AG04450 (cell line): ENCODE measurements around the gene MTCL3.
A peak's percentile ranks its signal among the peaks of the same experiment; 100 is the strongest.

Experiments used
- CTCF ChIA-PET: fragments of 300-600, 350-600 bp; formaldehyde crosslinking; extraction: SDS; loops from one replicate; lab custom pipeline; 2022; ENCODE audit warnings: antibody characterized with exemption, inconsistent platforms; lab: Charles Lee
- POLR2A ChIA-PET: fragments of 350-600 bp; formaldehyde crosslinking; extraction: SDS; loops from one replicate; lab custom pipeline; 2021; ENCODE audit warnings: antibody characterized with exemption, inconsistent platforms; lab: Yijun Ruan, JAX
- DNase-seq: peaks from one replicate; pipeline ENCODE4 v3.0.0-alpha.2; 2011; ENCODE audit warnings: low read depth, low spot score
- H3K27ac ChIP-seq: one replicate; pipeline ENCODE4 v1.5.1; 2012; ENCODE audit warnings: low read depth, low read length, control low read depth
- H3K27me3 ChIP-seq: one replicate; pipeline ENCODE4 v1.6.0; 2012; ENCODE audit warnings: low read length; ENCODE audit not compliant: control insufficient read depth, insufficient read depth
- H3K4me3 ChIP-seq: 2 replicates; pipeline ENCODE4 v1.5.1; 2011; ENCODE audit warnings: mild to moderate bottlenecking, low read depth, low read length, control low read depth
- H3K9me3 ChIP-seq: 2 replicates; pipeline ENCODE4 v1.5.1; 2012; ENCODE audit warnings: low read length; ENCODE audit not compliant: control insufficient read depth, insufficient read depth
- TF ChIP-seq, protein P1 (sequence below): IDR thresholded peaks from 2 replicates; pipeline ENCODE4 v1.5.1; 2011; ENCODE audit warnings: low read depth, low read length, control low read depth, inconsistent platforms

The MTCL3 gene

DNA sequence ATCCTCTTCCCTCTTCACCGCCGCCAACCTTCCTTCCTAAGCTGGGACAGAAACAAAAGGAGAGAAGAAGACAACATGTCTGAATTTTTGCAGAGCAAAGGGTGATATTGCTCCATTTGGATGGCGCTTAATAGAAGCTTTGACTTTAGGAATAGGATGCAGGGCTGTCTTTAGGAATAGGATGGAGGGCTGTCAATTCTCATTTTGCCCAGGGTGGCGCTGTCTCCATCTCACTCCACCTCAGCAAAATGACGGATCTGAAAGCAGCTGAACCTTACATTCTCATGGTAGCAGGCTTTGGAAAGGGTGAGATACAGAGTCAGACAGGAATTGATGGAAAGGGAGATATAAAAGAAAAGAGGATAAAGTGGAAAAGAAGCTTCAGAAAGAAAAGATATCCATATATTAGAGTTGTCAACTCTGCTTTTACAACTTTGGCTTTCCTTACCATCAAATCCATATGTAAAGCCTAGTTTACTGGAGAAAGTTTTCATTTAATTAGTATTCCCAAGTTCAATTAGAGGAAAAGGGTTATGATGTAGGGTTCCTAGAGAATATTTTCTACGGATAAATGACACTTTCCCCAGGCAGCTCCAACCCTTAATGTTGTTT lies 2.4 kb downstream of the MTCL3 start:
- DNase-seq, result no peak
- Histone ChIP-seq H3K9me3 (no peaks in the 10 kb centered on the region; the same call in 1 of the 2 replicates), H3K27ac (peak overlapping the region; percentile 13), H3K27me3 (no peaks in the 10 kb centered on the region), H3K4me3 (peak overlapping the region; percentile 71)
- POLR2A ChIA-PET, result interaction anchor here (0.7 to 1.6 kb wide), 2 partner anchors 53 to 1744 kb away, joined by 3 to 7 read pairs; no protein-coding TSS in a partner anchor
- TF ChIP-seq, protein P1, sequence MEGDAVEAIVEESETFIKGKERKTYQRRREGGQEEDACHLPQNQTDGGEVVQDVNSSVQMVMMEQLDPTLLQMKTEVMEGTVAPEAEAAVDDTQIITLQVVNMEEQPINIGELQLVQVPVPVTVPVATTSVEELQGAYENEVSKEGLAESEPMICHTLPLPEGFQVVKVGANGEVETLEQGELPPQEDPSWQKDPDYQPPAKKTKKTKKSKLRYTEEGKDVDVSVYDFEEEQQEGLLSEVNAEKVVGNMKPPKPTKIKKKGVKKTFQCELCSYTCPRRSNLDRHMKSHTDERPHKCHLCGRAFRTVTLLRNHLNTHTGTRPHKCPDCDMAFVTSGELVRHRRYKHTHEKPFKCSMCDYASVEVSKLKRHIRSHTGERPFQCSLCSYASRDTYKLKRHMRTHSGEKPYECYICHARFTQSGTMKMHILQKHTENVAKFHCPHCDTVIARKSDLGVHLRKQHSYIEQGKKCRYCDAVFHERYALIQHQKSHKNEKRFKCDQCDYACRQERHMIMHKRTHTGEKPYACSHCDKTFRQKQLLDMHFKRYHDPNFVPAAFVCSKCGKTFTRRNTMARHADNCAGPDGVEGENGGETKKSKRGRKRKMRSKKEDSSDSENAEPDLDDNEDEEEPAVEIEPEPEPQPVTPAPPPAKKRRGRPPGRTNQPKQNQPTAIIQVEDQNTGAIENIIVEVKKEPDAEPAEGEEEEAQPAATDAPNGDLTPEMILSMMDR, result peak; percentile 74
- CTCF ChIA-PET, result interaction anchor here (0.6 to 4.3 kb wide), 63 partner anchors 10 to 1733 kb away, joined by 3 to 56 read pairs (median 6); partner anchors contain the start of genes KIAA0408 and RNF146

DNA sequence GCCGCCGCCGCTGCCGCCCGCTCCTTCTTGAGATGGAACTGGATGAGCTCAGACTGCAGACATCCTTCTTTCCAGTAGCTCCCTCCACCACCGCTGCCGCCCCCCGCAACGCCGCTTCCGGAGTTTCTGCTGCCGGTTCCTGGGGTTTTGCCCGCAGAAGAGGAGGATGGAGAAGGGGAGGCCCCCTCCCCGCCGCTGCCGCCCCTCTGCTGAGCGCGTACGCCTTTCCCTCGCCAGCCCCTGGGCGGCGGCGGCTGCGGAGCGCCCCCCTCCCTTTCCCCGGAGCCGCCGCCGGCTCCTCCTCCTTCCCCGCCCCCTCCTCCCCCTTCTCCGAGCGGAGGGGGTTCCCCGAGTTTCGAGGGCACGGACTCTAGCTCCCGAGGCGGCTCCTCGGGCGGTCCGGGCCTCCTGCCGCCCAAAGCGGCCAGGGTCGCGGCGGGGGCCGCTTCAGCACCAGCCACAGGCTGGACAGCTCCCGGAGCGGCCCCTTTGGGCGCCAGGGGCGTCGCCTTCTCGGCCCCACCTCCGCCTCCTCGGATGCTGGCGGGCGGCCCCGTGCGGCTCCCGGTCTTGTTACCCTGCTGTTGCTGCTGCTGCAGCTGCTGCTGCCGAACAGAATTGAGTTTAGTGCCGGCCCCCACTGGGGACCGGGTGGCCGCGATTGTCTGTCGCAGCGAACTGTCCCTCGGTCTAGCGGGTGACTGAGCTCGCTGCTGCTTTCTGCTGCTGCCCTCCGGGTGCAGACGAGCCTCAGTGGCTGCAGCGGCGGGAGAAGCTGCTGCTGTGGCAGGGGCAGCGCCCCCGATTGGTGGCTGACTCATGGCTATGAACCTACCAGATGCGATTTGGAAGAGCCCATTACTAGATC lies 3.1 kb downstream of the MTCL3 start:
- no peak for DNase-seq
- Histone ChIP-seq H3K9me3 (no peaks in the 10 kb centered on the region; the same call in 1 of the 2 replicates), H3K4me3 (peak overlapping the region; percentile 71), H3K27me3 (no peaks in the 10 kb centered on the region), H3K27ac (peak overlapping the region; percentile 33)
- TF ChIP-seq, protein P1, result no peak
- ChIA-PET POLR2A (interaction anchor here (0.7 to 1.6 kb wide), 5 partner anchors 23 to 1743 kb away, joined by 3 to 7 read pairs (median 5); partner anchors contain the start of gene KIAA0408), CTCF (interaction anchor here (0.7 to 4.3 kb wide), 66 partner anchors 9 to 1733 kb away, joined by 3 to 56 read pairs (median 6); partner anchors contain the start of genes KIAA0408 and RNF146)

- ChIA-PET CTCF (interaction anchor here (0.7 to 4.3 kb wide), 44 partner anchors 8 to 552 kb away, joined by 3 to 56 read pairs (median 7); partner anchors contain the start of genes KIAA0408 and RNF146), POLR2A (interaction anchor here (0.8 to 1.6 kb wide), 4 partner anchors 24 to 150 kb away, joined by 4 to 7 read pairs (median 6); partner anchors contain the start of gene KIAA0408)
- no peak for DNase-seq
- TF ChIP-seq, protein P1, result peak; percentile 31; the same call in 1 of the 2 replicates
- Histone ChIP-seq H3K4me3 (peak overlapping the region; percentile 71), H3K9me3 (no peaks in the 10 kb centered on the region; the same call in 1 of the 2 replicates), H3K27ac (peak overlapping the region; percentile 23), H3K27me3 (no peaks in the 10 kb centered on the region)
Observed at GRCh38 chr6:127515234-127515793, 3.8 kb downstream of the MTCL3 start.

DNA sequence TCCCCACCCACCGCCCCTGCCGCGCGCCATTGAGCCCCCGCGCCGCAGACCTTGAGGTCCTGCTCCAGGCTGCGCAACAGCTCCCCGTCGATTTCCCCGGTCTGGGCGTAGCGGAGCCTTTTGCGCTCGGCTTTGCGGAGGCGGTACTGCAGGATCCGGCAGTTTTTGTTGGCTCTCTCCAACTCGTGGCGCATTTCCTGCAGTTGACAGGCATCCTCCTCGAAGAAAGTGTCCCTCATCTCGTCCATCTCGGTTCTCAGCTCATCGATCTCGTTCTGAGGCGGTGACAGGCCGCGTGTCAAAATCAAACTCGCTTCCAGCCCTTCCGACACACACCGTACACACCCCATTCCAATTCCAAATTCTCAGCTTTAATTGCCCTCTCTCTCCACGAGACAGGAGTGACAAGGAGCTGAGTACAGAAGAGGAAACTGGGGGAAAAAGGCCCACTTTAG lies 4.3 kb downstream of the MTCL3 start:
- no peak for DNase-seq
- ChIA-PET POLR2A (interaction anchor here (1.0 to 1.6 kb wide), 3 partner anchors 24 to 149 kb away, joined by 5 to 7 read pairs (median 6); no protein-coding TSS in a partner anchor), CTCF (interaction anchor here (0.6 to 4.3 kb wide), 22 partner anchors 8 to 284 kb away, joined by 3 to 56 read pairs (median 20); partner anchors contain the start of genes KIAA0408 and RNF146)
- no peaks in the 10 kb centered on the region; the same call in 1 of the 2 replicates for H3K9me3 ChIP-seq
- H3K4me3 ChIP-seq, result peak overlapping the region; percentile 71
- peak overlapping the region; percentile 23 for H3K27ac ChIP-seq
- no peaks in the 10 kb centered on the region for H3K27me3 ChIP-seq
- TF ChIP-seq, protein P1, result no peak
